OCI-LY1 (cell line): ENCODE results near the gene RBM48.

Experiments used
- EZH2 ChIP-seq: fragments of 200-600 bp; sonication (generic), shearing (Covaris generic); IDR thresholded peaks from 2 replicates; pipeline ENCODE4 v1.8.0; 2017; ENCODE audit warnings: borderline replicate concordance, mixed run types, mild to moderate bottlenecking, antibody characterized with exemption, low read length, moderate library complexity, mixed read lengths
- TF ChIP-seq, protein P1 (sequence below): fragments of 200-600 bp; sonication (generic), shearing (Covaris generic); IDR thresholded peaks from 2 replicates; pipeline ENCODE4 v1.5.1; 2017; ENCODE audit warnings: mild to moderate bottlenecking, antibody characterized with exemption, low read length, moderate library complexity, mixed read lengths

DNA sequence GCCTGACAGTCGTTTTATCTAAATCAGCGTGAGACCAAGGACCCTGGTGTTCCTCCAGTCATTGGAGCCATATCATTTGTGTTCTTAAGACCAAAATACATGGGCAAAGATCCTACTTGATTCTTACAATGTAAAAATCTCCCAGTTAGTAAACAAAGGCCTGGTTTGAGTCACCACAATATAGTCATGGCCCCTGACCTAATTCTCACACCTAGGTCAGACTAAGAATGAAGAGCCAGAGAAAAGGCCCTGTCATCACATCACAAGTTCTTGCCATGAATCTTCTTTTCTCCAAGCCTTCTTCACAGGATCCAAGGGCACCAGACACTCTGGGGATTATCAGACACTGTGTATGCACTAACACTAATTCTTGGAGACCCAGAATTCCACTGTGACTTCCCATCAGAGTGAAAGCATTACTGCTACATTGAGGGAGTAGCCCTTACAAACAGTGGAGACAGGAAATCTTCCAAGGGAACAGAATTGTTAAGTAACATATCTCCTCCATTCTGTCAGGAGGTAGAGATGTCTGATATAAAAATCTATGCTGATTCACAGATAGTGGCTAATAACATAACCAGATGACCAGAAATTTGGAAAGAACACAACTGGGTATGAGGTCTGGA lies 43.2 kb upstream of the RBM48 start:
- TF ChIP-seq, protein P1, sequence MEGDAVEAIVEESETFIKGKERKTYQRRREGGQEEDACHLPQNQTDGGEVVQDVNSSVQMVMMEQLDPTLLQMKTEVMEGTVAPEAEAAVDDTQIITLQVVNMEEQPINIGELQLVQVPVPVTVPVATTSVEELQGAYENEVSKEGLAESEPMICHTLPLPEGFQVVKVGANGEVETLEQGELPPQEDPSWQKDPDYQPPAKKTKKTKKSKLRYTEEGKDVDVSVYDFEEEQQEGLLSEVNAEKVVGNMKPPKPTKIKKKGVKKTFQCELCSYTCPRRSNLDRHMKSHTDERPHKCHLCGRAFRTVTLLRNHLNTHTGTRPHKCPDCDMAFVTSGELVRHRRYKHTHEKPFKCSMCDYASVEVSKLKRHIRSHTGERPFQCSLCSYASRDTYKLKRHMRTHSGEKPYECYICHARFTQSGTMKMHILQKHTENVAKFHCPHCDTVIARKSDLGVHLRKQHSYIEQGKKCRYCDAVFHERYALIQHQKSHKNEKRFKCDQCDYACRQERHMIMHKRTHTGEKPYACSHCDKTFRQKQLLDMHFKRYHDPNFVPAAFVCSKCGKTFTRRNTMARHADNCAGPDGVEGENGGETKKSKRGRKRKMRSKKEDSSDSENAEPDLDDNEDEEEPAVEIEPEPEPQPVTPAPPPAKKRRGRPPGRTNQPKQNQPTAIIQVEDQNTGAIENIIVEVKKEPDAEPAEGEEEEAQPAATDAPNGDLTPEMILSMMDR, result no peak
- no peak for TF ChIP-seq EZH2
